BE2C (cell line): Measurements from ENCODE around the gene CDC42SE2.

Experiments used
- DNase-seq: peaks from one replicate; pipeline ENCODE4 v3.0.0-alpha.2; 2020
- H3K27me3 ChIP-seq: fragments of 250-450 bp; sonication (Bioruptor Pico); 2 replicates; pipeline ENCODE4 v1.5.1; 2020; ENCODE audit warnings: mild to moderate bottlenecking
- H3K36me3 ChIP-seq: fragments of 250-450 bp; sonication (Bioruptor Pico); 2 replicates; pipeline ENCODE4 v1.5.1; 2020; ENCODE audit warnings: mild to moderate bottlenecking
- H3K4me1 ChIP-seq: fragments of 250-450 bp; sonication (Bioruptor Pico); 2 replicates; pipeline ENCODE4 v1.5.1; 2020
- H3K4me3 ChIP-seq: 2 replicates; pipeline ENCODE4 v1.5.1; 2011; ENCODE audit warnings: low read depth, low read length
- H3K9me3 ChIP-seq: fragments of 250-450 bp; sonication (Bioruptor Pico); 2 replicates; pipeline ENCODE4 v1.5.1; 2020
- TF ChIP-seq, protein P1 (sequence below): IDR thresholded peaks from 2 replicates; pipeline ENCODE4 v1.5.1; 2012; ENCODE audit warnings: mild to moderate bottlenecking, low read depth, low read length

Gene CDC42SE2

DNA sequence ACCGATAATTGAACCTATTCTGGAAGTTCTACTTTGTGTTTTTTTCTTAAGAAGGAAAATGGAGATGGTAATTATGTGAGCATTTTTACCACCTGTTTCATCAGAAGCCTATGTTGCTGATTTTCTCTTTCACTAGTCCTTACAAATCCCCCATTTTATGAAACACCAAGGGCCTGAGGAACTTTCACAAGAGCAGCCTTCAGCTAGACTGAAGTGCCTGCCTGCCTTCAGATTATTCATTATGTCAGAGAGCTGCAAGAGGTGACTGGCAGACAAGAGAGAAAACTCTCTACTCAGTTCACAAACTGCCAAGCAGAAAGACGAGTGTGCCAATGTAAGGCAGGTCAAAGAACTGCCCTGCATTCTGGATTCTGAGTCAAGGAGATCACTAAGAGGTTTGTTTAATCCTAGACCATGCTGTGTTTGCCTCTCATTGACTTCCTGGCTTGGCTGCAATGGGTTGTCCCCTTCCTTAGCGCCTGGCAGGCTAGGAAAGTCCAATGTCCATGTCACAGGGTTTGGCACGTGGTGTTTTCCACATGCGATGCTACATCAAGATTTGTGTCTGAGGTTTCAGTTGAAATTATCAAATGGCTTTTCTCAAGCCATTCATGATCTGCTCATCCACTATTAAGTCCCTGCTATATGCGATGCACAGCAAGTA is 143.3 kb downstream of the CDC42SE2 start:
- no peak for DNase-seq
- Histone ChIP-seq H3K4me3 (no peak overlapping the region), H3K4me1 (no peaks in the 10 kb centered on the region), H3K9me3 (no peaks in the 10 kb centered on the region), H3K27me3 (no peaks in the 10 kb centered on the region), H3K36me3 (peaks cover 2% of the 10 kb centered on the region; the same call in 1 of the 2 replicates)
- TF ChIP-seq, protein P1, sequence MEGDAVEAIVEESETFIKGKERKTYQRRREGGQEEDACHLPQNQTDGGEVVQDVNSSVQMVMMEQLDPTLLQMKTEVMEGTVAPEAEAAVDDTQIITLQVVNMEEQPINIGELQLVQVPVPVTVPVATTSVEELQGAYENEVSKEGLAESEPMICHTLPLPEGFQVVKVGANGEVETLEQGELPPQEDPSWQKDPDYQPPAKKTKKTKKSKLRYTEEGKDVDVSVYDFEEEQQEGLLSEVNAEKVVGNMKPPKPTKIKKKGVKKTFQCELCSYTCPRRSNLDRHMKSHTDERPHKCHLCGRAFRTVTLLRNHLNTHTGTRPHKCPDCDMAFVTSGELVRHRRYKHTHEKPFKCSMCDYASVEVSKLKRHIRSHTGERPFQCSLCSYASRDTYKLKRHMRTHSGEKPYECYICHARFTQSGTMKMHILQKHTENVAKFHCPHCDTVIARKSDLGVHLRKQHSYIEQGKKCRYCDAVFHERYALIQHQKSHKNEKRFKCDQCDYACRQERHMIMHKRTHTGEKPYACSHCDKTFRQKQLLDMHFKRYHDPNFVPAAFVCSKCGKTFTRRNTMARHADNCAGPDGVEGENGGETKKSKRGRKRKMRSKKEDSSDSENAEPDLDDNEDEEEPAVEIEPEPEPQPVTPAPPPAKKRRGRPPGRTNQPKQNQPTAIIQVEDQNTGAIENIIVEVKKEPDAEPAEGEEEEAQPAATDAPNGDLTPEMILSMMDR: no peak

DNA sequence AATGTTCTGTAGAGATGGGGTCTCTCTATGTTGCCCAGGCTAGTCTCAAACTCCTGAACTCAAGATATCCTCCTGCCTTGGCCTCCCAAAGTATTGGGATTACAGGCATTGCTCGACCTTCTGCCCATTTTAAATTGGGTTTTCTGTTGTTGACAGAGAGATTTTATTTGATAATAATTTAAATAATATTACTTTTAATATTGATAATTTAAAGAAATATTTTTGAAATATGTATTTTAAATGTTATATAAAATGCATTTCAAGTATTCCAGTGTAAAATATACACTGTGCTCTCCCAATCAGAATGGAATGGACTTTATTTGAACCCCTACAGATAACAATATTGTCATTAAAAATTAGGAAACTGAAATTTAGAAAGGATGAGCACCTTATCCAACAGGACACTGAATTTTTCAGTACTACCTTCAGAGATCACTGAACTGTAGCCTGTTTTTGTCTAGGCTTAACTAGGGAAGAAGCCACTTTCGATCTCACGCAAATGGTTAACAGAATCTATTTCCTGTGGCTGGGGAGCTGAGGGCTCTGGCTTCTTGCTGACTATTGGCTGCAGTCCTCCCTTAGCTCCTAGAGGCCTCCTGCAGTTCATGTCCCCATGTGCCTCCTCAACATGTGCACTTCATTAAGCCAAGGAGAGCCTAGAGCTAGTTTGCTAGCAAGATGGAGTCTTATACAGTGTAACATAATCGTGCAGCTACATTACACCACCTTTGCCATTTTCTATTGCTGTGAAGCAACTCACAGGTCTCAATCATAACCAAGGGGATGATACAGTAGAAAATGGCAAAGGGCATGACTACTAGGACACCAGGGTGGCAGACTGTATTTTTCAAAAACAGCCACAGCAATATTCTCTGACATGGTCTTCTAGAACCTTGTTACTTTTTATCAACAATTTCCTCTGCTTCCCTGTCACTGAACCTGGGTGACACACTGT is 150.0 kb downstream of the CDC42SE2 start:
- Histone ChIP-seq H3K9me3 (no peaks in the 10 kb centered on the region), H3K4me3 (no peak overlapping the region), H3K36me3 (no peaks in the 10 kb centered on the region; the same call in 1 of the 2 replicates), H3K27me3 (no peaks in the 10 kb centered on the region), H3K4me1 (no peaks in the 10 kb centered on the region)
- TF ChIP-seq, protein P1: no peak
- no peak for DNase-seq

DNA sequence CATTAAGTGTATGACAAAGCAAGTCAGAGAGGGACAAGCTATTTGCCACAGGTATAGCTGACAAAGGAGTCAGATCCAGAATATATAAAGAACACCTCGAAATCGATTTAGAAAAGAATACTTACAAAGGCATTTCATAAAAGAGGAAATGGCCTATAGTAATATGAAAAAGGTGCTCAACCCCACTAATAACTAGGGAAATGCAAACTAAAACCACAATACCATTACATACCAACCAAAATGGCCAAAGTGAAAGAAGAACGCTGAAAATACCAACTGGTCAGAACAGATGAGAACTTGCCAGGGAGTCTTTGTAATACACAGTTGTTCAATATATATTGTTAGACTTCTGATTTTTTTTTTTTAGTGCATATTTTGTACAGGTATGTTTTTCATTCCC is 152.9 kb downstream of the CDC42SE2 start:
- TF ChIP-seq, protein P1: no peak
- DNase-seq: no peak
- no peaks in the 10 kb centered on the region for H3K27me3 ChIP-seq
- no peaks in the 10 kb centered on the region for H3K4me1 ChIP-seq
- no peaks in the 10 kb centered on the region for H3K9me3 ChIP-seq
- no peak overlapping the region for H3K4me3 ChIP-seq
- H3K36me3 ChIP-seq: no peaks in the 10 kb centered on the region; the same call in 1 of the 2 replicates

DNA sequence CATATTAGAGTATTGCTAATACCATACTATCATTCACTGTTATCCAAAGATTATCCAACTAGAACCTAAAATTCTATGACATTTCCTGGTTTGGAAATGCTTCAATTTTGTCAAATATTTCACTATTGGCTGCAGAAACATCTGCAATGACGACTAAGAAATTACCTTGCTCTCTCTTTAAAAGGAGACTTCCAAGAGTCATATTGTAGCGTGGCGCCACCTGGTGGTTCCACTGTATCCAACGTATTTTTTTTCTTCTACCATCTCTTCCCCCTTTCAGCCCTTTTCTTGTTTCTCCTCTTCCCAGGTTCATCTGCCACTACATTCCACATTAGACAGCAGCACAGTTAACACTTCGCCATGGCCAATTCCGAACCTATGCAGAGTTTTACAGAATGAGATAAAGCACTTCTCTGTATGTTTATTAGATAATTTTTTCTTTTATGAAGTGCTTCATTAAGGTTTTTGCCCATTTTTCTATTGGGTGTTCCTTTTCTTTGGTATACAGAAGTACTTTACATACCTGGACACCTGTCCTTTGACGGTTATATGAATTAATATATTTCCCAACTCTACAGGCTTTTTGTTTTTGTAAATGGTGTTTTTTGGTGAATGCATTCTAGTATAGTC is 153.5 kb downstream of the CDC42SE2 start:
- Histone ChIP-seq H3K9me3 (no peaks in the 10 kb centered on the region), H3K4me3 (no peak overlapping the region), H3K36me3 (peaks cover 5% of the 10 kb centered on the region; the same call in 1 of the 2 replicates), H3K27me3 (no peaks in the 10 kb centered on the region), H3K4me1 (no peaks in the 10 kb centered on the region)
- DNase-seq: peak; percentile 82
- TF ChIP-seq, protein P1: peak; percentile 90

DNA sequence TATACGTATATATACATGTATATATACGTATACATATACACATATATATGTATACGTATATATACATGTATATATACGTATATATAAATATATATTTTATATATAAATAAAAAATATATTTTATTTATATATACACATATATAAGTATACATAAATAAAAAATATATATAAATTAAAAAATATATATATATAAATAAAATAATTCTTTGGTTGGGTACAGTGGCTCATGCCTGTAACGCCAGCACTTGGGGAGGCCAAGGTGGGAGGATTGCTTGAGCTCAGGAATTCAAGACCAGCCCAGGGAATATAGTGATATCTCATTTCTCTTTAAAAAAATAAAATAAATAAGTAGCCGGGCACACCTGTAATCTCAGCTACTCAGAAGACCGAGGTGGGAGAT is 155.0 kb downstream of the CDC42SE2 start:
- H3K27me3 ChIP-seq: no peaks in the 10 kb centered on the region
- TF ChIP-seq, protein P1: no peak
- H3K4me3 ChIP-seq: no peak overlapping the region
- H3K36me3 ChIP-seq: peaks cover 5% of the 10 kb centered on the region; the same call in 1 of the 2 replicates
- DNase-seq: no peak
- H3K4me1 ChIP-seq: no peaks in the 10 kb centered on the region
- H3K9me3 ChIP-seq: no peaks in the 10 kb centered on the region
